Measurements from ENCODE around the gene HEPHL1.

Gene HEPHL1

GRCh38 chr11:94148189-94148588 lies 127.0 kb downstream of the HEPHL1 start:
- POLR2A ChIA-PET = no interaction called here
- TF ChIP-seq CTCF (IDR thresholded peaks at IDR 0.05; ENCODE audit: control extremely low read depth, extremely low read depth, low read depth, missing control alignments) = no peak
- CTCF ChIA-PET = no interaction called here
- no peak for DNase-seq (ENCODE audit: extremely low spot score)

GRCh38 chr11:94149431-94150017 lies 128.4 kb downstream of the HEPHL1 start:
- no peak for DNase-seq (ENCODE audit: extremely low spot score)
- no peak for TF ChIP-seq CTCF (IDR thresholded peaks at IDR 0.05; ENCODE audit: control extremely low read depth, extremely low read depth, low read depth, missing control alignments)
- ChIA-PET POLR2A (no interaction called here), CTCF (interaction anchor here (0.8 to 2.9 kb wide), 2 partner anchors 21 to 355 kb away, joined by 3 to 10 read pairs; no protein-coding TSS in a partner anchor)

- no peak for DNase-seq (ENCODE audit: extremely low spot score)
- TF ChIP-seq CTCF (IDR thresholded peaks at IDR 0.05; ENCODE audit: control extremely low read depth, extremely low read depth, low read depth, missing control alignments) = no peak
- ChIA-PET POLR2A (no interaction called here), CTCF (interaction anchor here (0.8 to 2.9 kb wide), 4 partner anchors 15 to 355 kb away, joined by 3 to 10 read pairs (median 4); no protein-coding TSS in a partner anchor)
Observed at GRCh38 chr11:94150056-94150455, 128.9 kb downstream of the HEPHL1 start.

GRCh38 chr11:94150704-94151685 lies 129.8 kb downstream of the HEPHL1 start:
- no peak for DNase-seq (ENCODE audit: extremely low spot score)
- no peak for TF ChIP-seq CTCF (IDR thresholded peaks at IDR 0.05; ENCODE audit: control extremely low read depth, extremely low read depth, low read depth, missing control alignments)
- ChIA-PET CTCF (interaction anchor here (1.1 to 2.9 kb wide), 4 partner anchors 9 to 21 kb away, joined by 3 to 10 read pairs (median 4); no protein-coding TSS in a partner anchor), POLR2A (no interaction called here)

- CTCF ChIA-PET = interaction anchor here (2.9 kb wide), 1 partner anchor 19 kb away, joined by 10 read pairs; no protein-coding TSS in a partner anchor
Observed at GRCh38 chr11:94151903-94152677, 130.9 kb downstream of the HEPHL1 start.

More at GRCh38 chr11:94151903-94152677, 130.9 kb downstream of the HEPHL1 start:
- no peak for DNase-seq (ENCODE audit: extremely low spot score)
- TF ChIP-seq CTCF (IDR thresholded peaks at IDR 0.05; ENCODE audit: control extremely low read depth, extremely low read depth, low read depth, missing control alignments) = no peak
- POLR2A ChIA-PET = no interaction called here

Data from GM10248 (cell line).